ENCODE results near the gene PABPN1.

The PABPN1 gene

DNA sequence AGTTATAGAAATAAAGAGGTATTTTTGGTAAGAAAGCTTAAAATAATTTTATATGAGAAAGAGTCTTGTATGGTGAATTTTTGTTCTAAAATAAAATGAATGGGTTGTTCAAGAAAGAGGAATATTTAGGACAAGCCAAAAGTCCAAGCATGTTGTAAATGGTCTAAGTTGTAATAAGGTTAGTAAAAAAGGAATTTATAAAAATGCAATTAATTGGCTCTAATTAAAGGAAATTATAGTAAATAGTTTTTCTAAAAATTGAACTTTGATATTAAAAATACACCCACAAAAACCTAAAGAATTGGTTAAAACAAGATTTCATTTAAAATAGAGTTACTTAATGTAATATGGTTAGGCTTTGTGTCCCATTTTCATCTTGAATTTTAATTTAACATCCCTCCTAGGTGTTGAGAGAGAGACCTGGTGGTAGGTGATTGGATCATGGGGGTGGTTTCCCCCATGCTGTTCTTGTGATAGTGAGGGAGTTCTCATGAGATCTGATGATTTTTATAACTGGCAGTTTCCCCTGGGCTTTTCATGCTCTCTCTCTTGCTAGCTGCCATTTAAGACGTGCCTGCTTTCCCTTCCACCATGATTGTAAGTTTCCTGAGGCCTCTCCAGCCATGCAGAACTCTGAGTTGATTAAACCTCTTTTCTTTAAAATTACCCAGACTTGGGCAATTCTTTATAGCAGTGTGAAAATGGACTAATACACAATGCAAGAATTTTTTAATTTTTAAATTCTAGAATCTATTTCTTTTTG is 18.4 kb downstream of the PABPN1 start:
- H3K27me3 ChIP-seq (ENCODE audit: low read length), result no peaks in the 10 kb centered on the region
- no peaks in the 10 kb centered on the region for H3K79me2 ChIP-seq (ENCODE audit: insufficient read depth, low read length)
- no peaks in the 10 kb centered on the region for H3K36me3 ChIP-seq (ENCODE audit: low read length)
- no peak overlapping the region for H3K4me2 ChIP-seq (ENCODE audit: low read depth, low read length, poor library complexity, severe bottlenecking)
- no peak overlapping the region for H2AFZ ChIP-seq (ENCODE audit: low read depth, low read length, severe bottlenecking)
- H3K9ac ChIP-seq (ENCODE audit: low read length), result no peak overlapping the region
- no peak for TF ChIP-seq EZH2phosphoT487 (conservative IDR thresholded peaks at IDR 0.05; ENCODE audit: low read length)
- TF ChIP-seq, protein P1, sequence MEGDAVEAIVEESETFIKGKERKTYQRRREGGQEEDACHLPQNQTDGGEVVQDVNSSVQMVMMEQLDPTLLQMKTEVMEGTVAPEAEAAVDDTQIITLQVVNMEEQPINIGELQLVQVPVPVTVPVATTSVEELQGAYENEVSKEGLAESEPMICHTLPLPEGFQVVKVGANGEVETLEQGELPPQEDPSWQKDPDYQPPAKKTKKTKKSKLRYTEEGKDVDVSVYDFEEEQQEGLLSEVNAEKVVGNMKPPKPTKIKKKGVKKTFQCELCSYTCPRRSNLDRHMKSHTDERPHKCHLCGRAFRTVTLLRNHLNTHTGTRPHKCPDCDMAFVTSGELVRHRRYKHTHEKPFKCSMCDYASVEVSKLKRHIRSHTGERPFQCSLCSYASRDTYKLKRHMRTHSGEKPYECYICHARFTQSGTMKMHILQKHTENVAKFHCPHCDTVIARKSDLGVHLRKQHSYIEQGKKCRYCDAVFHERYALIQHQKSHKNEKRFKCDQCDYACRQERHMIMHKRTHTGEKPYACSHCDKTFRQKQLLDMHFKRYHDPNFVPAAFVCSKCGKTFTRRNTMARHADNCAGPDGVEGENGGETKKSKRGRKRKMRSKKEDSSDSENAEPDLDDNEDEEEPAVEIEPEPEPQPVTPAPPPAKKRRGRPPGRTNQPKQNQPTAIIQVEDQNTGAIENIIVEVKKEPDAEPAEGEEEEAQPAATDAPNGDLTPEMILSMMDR (IDR thresholded peaks at IDR 0.05; ENCODE audit: insufficient read depth, low read length, poor library complexity, severe bottlenecking), result no peak
- no peaks in the 10 kb centered on the region for H3K9me2 ChIP-seq (replicated peaks; ENCODE audit: insufficient read depth, low read length)
- no peak overlapping the region for H3K27ac ChIP-seq (ENCODE audit: low read depth, low read length)
- H4K20me1 ChIP-seq (ENCODE audit: low read depth, low read length), result no peaks in the 10 kb centered on the region
- H3F3A ChIP-seq (ENCODE audit: insufficient read depth), result no peaks in the 10 kb centered on the region
- peaks cover 23% of the 10 kb centered on the region; the same call in 1 of the 2 replicates for H3K9me3 ChIP-seq (ENCODE audit: insufficient read depth, low read length)
- no peak overlapping the region for H3K4me3 ChIP-seq (ENCODE audit: insufficient read depth, low read length, poor library complexity, severe bottlenecking)

DNA sequence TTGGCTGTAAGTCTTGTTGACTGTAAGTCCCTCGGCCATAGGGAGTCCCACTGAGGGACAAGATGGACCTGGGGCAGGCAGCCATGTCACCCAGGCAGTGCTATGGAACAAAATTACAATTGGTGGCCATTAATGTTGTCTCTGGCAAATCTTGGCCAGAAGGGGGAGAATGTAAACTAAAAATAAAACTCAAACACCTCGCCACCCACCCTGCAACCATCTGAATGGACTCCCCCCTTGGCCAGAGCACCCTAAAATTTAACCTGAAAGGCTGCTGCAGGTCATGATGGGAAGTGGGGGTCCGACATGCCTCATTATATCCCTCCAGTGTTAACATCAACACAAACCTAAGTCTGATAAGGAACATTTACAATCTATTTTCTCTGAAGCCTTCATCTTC is 23.2 kb downstream of the PABPN1 start:
- H3K79me2 ChIP-seq (ENCODE audit: insufficient read depth, low read length), result no peaks in the 10 kb centered on the region
- no peak overlapping the region for H3K27ac ChIP-seq (ENCODE audit: low read depth, low read length)
- no peaks in the 10 kb centered on the region for H3K9me2 ChIP-seq (replicated peaks; ENCODE audit: insufficient read depth, low read length)
- H3K9ac ChIP-seq (ENCODE audit: low read length), result no peak overlapping the region
- H2AFZ ChIP-seq (ENCODE audit: low read depth, low read length, severe bottlenecking), result no peak overlapping the region
- H3F3A ChIP-seq (ENCODE audit: insufficient read depth), result no peaks in the 10 kb centered on the region
- H3K4me2 ChIP-seq (ENCODE audit: low read depth, low read length, poor library complexity, severe bottlenecking), result no peak overlapping the region
- TF ChIP-seq EZH2phosphoT487 (conservative IDR thresholded peaks at IDR 0.05; ENCODE audit: low read length), result no peak
- TF ChIP-seq, protein P1 (IDR thresholded peaks at IDR 0.05; ENCODE audit: insufficient read depth, low read length, poor library complexity, severe bottlenecking), result no peak
- H3K4me3 ChIP-seq (ENCODE audit: insufficient read depth, low read length, poor library complexity, severe bottlenecking), result no peak overlapping the region
- no peaks in the 10 kb centered on the region for H3K36me3 ChIP-seq (ENCODE audit: low read length)
- H3K27me3 ChIP-seq (ENCODE audit: low read length), result no peaks in the 10 kb centered on the region
- no peaks in the 10 kb centered on the region for H4K20me1 ChIP-seq (ENCODE audit: low read depth, low read length)
- peaks cover 11% of the 10 kb centered on the region; the same call in 1 of the 2 replicates for H3K9me3 ChIP-seq (ENCODE audit: insufficient read depth, low read length)

DNA sequence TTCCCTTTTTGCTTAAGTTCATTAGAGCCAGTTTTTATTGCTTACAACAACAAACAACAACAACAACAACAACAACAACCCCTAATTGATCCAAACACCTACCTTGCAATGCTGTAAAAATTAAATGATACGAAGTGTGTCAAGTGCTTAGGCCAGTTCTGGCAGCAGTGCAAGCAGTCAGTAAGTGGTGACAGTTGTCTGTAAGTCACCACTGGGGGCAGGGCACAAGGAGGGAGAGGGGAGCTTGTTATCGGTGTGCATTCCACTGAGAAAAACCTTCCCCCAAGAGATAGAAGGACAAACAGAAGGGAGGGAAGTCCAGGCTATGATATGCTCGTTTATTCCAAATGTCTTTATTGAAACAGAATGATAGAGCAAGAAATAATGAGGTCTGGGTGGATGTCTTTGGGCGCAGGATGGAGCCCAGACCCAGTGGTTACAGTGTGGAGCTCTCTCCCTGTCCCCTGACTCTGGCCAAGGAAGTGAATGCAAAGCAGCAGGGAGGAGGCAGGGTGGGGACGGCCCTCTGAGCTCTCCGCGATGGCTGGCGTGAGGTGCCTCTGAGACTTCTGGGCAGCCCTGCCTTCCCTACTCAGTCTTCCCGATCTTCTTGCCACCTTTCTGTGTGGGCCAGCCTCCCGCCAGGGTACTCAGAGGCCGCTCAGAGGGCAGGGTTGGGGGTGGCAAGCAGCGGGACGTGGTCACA is 24.9 kb downstream of the PABPN1 start:
- no peaks in the 10 kb centered on the region for H4K20me1 ChIP-seq (ENCODE audit: low read depth, low read length)
- no peak overlapping the region for H3K9ac ChIP-seq (ENCODE audit: low read length)
- H3K79me2 ChIP-seq (ENCODE audit: insufficient read depth, low read length), result no peaks in the 10 kb centered on the region
- no peak overlapping the region for H3K4me2 ChIP-seq (ENCODE audit: low read depth, low read length, poor library complexity, severe bottlenecking)
- TF ChIP-seq, protein P1 (IDR thresholded peaks at IDR 0.05; ENCODE audit: insufficient read depth, low read length, poor library complexity, severe bottlenecking), result no peak
- no peak for TF ChIP-seq EZH2phosphoT487 (conservative IDR thresholded peaks at IDR 0.05; ENCODE audit: low read length)
- H3K4me3 ChIP-seq (ENCODE audit: insufficient read depth, low read length, poor library complexity, severe bottlenecking), result no peak overlapping the region
- no peak overlapping the region for H2AFZ ChIP-seq (ENCODE audit: low read depth, low read length, severe bottlenecking)
- no peaks in the 10 kb centered on the region for H3K27me3 ChIP-seq (ENCODE audit: low read length)
- no peaks in the 10 kb centered on the region for H3K9me2 ChIP-seq (replicated peaks; ENCODE audit: insufficient read depth, low read length)
- no peak overlapping the region for H3K27ac ChIP-seq (ENCODE audit: low read depth, low read length)
- H3K36me3 ChIP-seq (ENCODE audit: low read length), result no peaks in the 10 kb centered on the region
- no peaks in the 10 kb centered on the region for H3K9me3 ChIP-seq (ENCODE audit: insufficient read depth, low read length)
- no peaks in the 10 kb centered on the region for H3F3A ChIP-seq (ENCODE audit: insufficient read depth)

All from SU-DHL-6 (cell line).